GM18868 (cell line): ENCODE measurements around the gene LOC101059915.
A peak's percentile ranks its signal among the peaks of the same experiment; 100 is the strongest.
"Not testable (repeated sequence)": the region's sequence is repeated elsewhere in the genome, so short reads cannot be mapped to it uniquely, and the experiment has no call there.

ENCODE experiments used
- ATAC-seq: cut with Tn5 transposase; IDR thresholded peaks from one replicate; pipeline ENCODE4 v1.9.1; 2021; ENCODE audit warnings: mild to moderate bottlenecking, moderate library complexity; ENCODE audit not compliant: unreplicated experiment

The LOC101059915 gene

GRCh38 chrX:71638409-71638808, 28.9 kb upstream of the LOC101059915 start:
- ATAC-seq: no peak

GRCh38 chrX:71640002-71640401, 27.3 kb upstream of the LOC101059915 start:
- ATAC-seq: no peak

- not testable (repeated sequence) for ATAC-seq
Measured at GRCh38 chrX:71644406-71644805, 22.9 kb upstream of the LOC101059915 start.

- peak; percentile 76 for ATAC-seq
Measured at GRCh38 chrX:71650333-71650969, 16.9 kb upstream of the LOC101059915 start.

GRCh38 chrX:71652405-71652804, 14.9 kb upstream of the LOC101059915 start:
- no peak for ATAC-seq

GRCh38 chrX:71653344-71653743, 14.0 kb upstream of the LOC101059915 start:
- ATAC-seq: no peak

GRCh38 chrX:71657267-71657666, 10.1 kb upstream of the LOC101059915 start:
- no peak for ATAC-seq

GRCh38 chrX:71659342-71659741, 8.0 kb upstream of the LOC101059915 start:
- ATAC-seq: no peak

- no peak for ATAC-seq
Measured at GRCh38 chrX:71659959-71660358, 7.4 kb upstream of the LOC101059915 start.

GRCh38 chrX:71660562-71661416, 6.6 kb upstream of the LOC101059915 start:
- no peak for ATAC-seq

GRCh38 chrX:71661919-71662318, 5.4 kb upstream of the LOC101059915 start:
- no peak for ATAC-seq

- not testable (repeated sequence) for ATAC-seq
Measured at GRCh38 chrX:71662654-71663053, 4.7 kb upstream of the LOC101059915 start.

GRCh38 chrX:71663238-71663637, 4.1 kb upstream of the LOC101059915 start:
- not testable (repeated sequence) for ATAC-seq

- ATAC-seq: peak; percentile 47
Measured at GRCh38 chrX:71664202-71664601, 3.1 kb upstream of the LOC101059915 start.

- ATAC-seq: no peak
Measured at GRCh38 chrX:71664889-71665491, 2.4 kb upstream of the LOC101059915 start.

- no peak for ATAC-seq
Measured at GRCh38 chrX:71665747-71666146, 1.6 kb upstream of the LOC101059915 start.

GRCh38 chrX:71666240-71667223, 814 bp upstream of the LOC101059915 start:
- ATAC-seq: no peak

- no peak for ATAC-seq
Measured at GRCh38 chrX:71668248-71668595, 876 bp downstream of the LOC101059915 start.

- ATAC-seq: no peak
Measured at GRCh38 chrX:71669492-71669891, 2.1 kb downstream of the LOC101059915 start.

- not testable (repeated sequence) for ATAC-seq
Measured at GRCh38 chrX:71669947-71670346, 2.6 kb downstream of the LOC101059915 start.
